GM12872 (cell line): ENCODE results near the gene NRXN3.

ENCODE experiments used
- TF ChIP-seq, protein P1 (sequence below): IDR thresholded peaks from 3 replicates; pipeline ENCODE4 v1.5.1; 2011; ENCODE audit warnings: low read depth, mild to moderate bottlenecking, low read length, moderate library complexity; ENCODE audit not compliant: insufficient read depth

Gene NRXN3

DNA sequence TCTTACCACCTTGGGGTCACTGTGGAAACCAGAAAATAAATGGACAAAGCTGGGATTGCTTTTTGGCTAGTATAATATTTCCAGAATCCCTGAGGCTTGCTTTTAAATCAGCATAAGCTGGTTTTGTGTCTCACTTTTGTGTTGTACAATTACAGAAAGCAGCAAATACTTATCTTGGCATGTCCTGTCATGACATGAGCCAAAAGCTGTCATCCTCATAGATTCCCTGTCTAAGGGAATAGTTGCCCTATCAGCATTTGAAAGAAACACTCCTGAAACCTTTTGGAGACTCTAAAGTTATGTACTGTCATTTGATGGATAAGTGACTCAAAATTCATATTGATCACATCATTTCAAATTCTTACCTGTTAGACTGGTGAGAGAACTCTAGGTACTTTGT lies 987.2 kb downstream of the NRXN3 start:
- TF ChIP-seq, protein P1, sequence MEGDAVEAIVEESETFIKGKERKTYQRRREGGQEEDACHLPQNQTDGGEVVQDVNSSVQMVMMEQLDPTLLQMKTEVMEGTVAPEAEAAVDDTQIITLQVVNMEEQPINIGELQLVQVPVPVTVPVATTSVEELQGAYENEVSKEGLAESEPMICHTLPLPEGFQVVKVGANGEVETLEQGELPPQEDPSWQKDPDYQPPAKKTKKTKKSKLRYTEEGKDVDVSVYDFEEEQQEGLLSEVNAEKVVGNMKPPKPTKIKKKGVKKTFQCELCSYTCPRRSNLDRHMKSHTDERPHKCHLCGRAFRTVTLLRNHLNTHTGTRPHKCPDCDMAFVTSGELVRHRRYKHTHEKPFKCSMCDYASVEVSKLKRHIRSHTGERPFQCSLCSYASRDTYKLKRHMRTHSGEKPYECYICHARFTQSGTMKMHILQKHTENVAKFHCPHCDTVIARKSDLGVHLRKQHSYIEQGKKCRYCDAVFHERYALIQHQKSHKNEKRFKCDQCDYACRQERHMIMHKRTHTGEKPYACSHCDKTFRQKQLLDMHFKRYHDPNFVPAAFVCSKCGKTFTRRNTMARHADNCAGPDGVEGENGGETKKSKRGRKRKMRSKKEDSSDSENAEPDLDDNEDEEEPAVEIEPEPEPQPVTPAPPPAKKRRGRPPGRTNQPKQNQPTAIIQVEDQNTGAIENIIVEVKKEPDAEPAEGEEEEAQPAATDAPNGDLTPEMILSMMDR: no peak

GRCh38 chr14:79161571-79161970 lies 991.4 kb downstream of the NRXN3 start:
- TF ChIP-seq, protein P1: no peak

- TF ChIP-seq, protein P1: no peak
Measured at GRCh38 chr14:79162833-79163232, 992.7 kb downstream of the NRXN3 start.

DNA sequence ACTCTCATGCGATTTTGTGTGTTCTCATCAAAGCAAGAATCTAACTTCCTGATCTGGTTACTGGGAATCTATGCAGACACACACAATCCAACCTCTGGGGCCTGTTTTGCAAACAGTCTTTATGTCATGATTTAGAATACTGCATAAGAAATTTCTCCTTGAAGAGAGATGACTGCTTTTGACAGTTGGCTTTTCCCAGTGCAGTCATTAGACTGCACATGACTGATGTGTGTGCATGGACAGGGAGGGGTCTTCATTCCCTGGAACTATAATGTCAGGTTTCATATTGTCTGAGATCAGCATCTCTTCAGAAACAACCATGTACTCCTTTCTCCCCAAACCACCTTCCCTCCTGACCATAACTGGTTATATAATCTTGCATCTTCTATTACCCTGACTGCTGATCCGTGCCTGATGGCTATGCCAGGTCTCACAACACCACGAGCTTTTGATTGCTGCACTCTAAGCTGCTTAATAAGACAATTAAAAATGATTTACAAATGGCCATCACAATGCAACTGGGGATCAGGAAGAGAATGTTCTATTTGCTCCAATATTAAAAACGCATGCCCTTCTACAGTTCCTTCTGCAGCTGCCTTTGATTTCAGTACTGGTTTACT lies 995.4 kb downstream of the NRXN3 start:
- TF ChIP-seq, protein P1: no peak

GRCh38 chr14:79166171-79166570 lies 996.0 kb downstream of the NRXN3 start:
- TF ChIP-seq, protein P1: no peak

DNA sequence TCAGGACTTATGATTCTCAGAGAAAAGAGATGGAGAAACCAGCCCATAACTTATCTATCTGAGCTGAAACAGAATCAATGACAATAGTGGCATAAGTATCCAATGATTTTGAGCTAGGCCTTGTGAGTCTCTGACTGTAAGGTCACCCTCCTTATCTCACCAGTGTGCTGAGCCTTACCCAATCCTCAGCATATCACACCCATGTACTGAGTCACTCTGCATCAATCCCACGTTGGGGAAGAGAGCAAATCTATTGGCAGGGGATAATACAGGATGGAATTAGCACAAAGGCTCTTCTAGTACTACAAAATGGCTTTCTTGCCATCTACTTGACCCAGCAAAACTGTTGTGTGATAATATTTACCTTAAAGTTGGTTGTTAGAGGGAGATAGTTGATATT lies 997.8 kb downstream of the NRXN3 start:
- TF ChIP-seq, protein P1: no peak

- TF ChIP-seq, protein P1: no peak
Measured at GRCh38 chr14:79175671-79176070, 1005.5 kb downstream of the NRXN3 start.
